SH-SY5Y (cell line): ENCODE results near the gene ZNF554.

ENCODE experiments used
- GATA2 ChIP-seq: IDR thresholded peaks from 2 replicates; pipeline ENCODE4 v1.6.1; 2011; ENCODE audit warnings: mild to moderate bottlenecking, low read depth, low read length
- GATA3 ChIP-seq: IDR thresholded peaks from 2 replicates; pipeline ENCODE4 v1.6.1; 2011; ENCODE audit warnings: low read depth, mild to moderate bottlenecking, low read length, moderate library complexity

- no peak for TF ChIP-seq GATA2
- TF ChIP-seq GATA3: no peak
Measured at GRCh38 chr19:2771786-2772674, 47.6 kb upstream of the ZNF554 start.
